HepG2 (cell line): ENCODE data around the gene ZNF217. TPM values are rescaled to one million over a fixed set of nuclear protein-coding genes. Genes with fewer than 3 reads are reported as not detected.

ENCODE experiments used
- KLF11 ChIP-seq: IDR thresholded peaks from 2 replicates; pipeline ENCODE4 v1.6.1; 2016; ENCODE audit warnings: missing compliant biosample characterization
- MIER3 ChIP-seq: IDR thresholded peaks from 2 replicates; pipeline ENCODE4 v1.6.1; 2016; ENCODE audit warnings: missing compliant biosample characterization, borderline replicate concordance
- MIXL1 ChIP-seq: IDR thresholded peaks from 2 replicates; pipeline ENCODE4 v1.6.1; 2016
- PPARG ChIP-seq: conservative IDR thresholded peaks from 2 replicates; pipeline ENCODE4 v1.6.1; 2016; ENCODE audit warnings: missing biosample characterization, missing genetic modification reagents
- RAD21 ChIP-seq: fragments of 450-650 bp; formaldehyde crosslinking; IDR thresholded peaks from 2 replicates; pipeline ENCODE4 v1.5.0; 2020; ENCODE audit warnings: mild to moderate bottlenecking
- SMAD9 ChIP-seq: sonication (generic); formaldehyde crosslinking; IDR thresholded peaks from 2 replicates; pipeline ENCODE4 v1.5.1; 2020; ENCODE audit warnings: mild to moderate bottlenecking, missing genetic modification reagents
- ZNF136 ChIP-seq: sonication (generic); formaldehyde crosslinking; IDR thresholded peaks from 2 replicates; pipeline ENCODE4 v1.8.1; 2022; ENCODE audit warnings: low read depth, mild to moderate bottlenecking, moderate library complexity, missing genetic modification reagents
- ZNF713 ChIP-seq: sonication (generic); formaldehyde crosslinking; IDR thresholded peaks from 2 replicates; pipeline ENCODE4 v1.4.0; 2020; ENCODE audit warnings: mild to moderate bottlenecking, missing genetic modification reagents
- ZNF792 ChIP-seq: IDR thresholded peaks from 2 replicates; pipeline ENCODE4 v1.6.1; 2016
- polyA plus RNA-seq, 8 experiments: library from polyadenylated mRNA; depleted of rRNA in 3 of 8; stranded (reverse) in 7 of 8; unstranded in 1 of 8; fragments of >200 nt; fragmentation: Illumina TruSeq in 4 of 8; extraction: Trizol in 4 of 8; gene quantifications; 2 replicates each; pipeline versions ENCODE4 v1.2.1 to v1.2.3, GENCODE V29; 2011 to 2016; ENCODE audit warnings: low read depth in 4 of 8, missing spikeins in 1 of 8, mixed read lengths in 1 of 8; ENCODE audit not compliant: insufficient read depth in 1 of 8
- total RNA-seq, 5 experiments: library from RNA; depleted of rRNA; stranded (reverse); fragments of >200 nt; fragmentation: Illumina TruSeq; extraction: Trizol; gene quantifications; 2 replicates each; pipeline ENCODE4 v1.2.3, GENCODE V29; 2016; ENCODE audit warnings: low read depth in 1 of 5
- TF ChIP-seq, protein P1 (sequence below), 2 experiments: sonication (generic) in 1 of 2; formaldehyde crosslinking in 1 of 2; IDR thresholded peaks; 2 replicates each; pipeline versions ENCODE4 v1.4.0 to v1.6.1; 2016 to 2020; ENCODE audit warnings: borderline replicate concordance in 1 of 2, low read depth in 1 of 2, mild to moderate bottlenecking in 1 of 2, missing genetic modification reagents in 1 of 2
- TF ChIP-seq, protein P2 (sequence below), 2 experiments: fragments of 450-650 bp in 1 of 2; sonication (generic) in 1 of 2; formaldehyde crosslinking; IDR thresholded peaks; 2 replicates each; pipeline versions ENCODE4 v1.5.0 to v1.8.0; 2020 to 2022; ENCODE audit warnings: mild to moderate bottlenecking in 1 of 2, missing genetic modification reagents in 1 of 2
- TF ChIP-seq, protein P3 (sequence below): sonication (generic); formaldehyde crosslinking; conservative IDR thresholded peaks from 2 replicates; pipeline ENCODE4 v1.4.0; 2020; ENCODE audit warnings: missing genetic modification reagents
- TF ChIP-seq, protein P4 (sequence below), 2 experiments: sonication (generic) in 1 of 2; formaldehyde crosslinking in 1 of 2; IDR thresholded peaks; 2 replicates each; pipeline versions ENCODE4 v1.4.0 to v1.6.1; 2018 to 2020; ENCODE audit warnings: missing genetic modification reagents in 2 of 2, borderline replicate concordance in 1 of 2, low read depth in 1 of 2, mild to moderate bottlenecking in 1 of 2, missing biosample characterization in 1 of 2
- TF ChIP-seq, protein P5 (sequence below): sonication (generic); formaldehyde crosslinking; IDR thresholded peaks from 2 replicates; pipeline ENCODE4 v1.5.1; 2020; ENCODE audit warnings: missing genetic modification reagents, mild to moderate bottlenecking, borderline replicate concordance
- TF ChIP-seq, protein P6 (sequence below): IDR thresholded peaks from 2 replicates; pipeline ENCODE4 v1.4.0; 2020; ENCODE audit warnings: mild to moderate bottlenecking, missing genetic modification reagents

ZNF217 gene
- total and polyA plus RNA-seq, 2 of the 13 experiments (the other 11 are each of a cell fraction or from before 2014, with no cell fraction given) = 22.3 to 29.8 TPM

DNA sequence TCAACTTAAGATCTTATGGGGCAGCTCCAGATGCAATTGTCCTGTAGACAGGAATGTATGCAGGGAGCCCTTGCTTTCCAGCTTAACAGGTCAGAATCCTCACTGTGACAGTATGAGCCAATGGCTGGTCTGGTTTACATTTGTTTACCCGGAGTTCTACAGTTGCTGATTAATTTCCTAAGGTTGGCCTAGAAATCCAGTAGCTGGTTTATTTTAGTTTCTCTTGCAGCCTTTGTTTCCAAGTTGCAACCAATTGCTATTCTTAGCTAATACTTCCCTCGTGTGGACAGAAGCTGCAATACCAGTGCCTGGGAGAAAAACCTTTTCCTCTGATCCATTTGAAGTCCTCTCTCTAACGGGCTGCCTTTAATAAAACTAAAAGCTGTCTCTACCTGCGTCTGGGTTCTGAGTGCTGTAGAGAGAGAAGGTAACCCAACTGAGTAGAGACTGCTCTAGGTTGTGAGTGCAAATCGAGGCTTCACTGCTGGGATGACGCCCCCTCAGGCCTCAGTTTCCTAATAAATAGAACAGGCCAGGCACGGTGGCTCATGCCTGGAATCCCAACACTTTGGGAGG, 45.9 kb downstream of the ZNF217 start (continued):
- TF ChIP-seq PPARG (CRISPR knock-in tag) = peak; percentile 51; the same call in 1 of the 2 replicates
- TF ChIP-seq, protein P1, sequence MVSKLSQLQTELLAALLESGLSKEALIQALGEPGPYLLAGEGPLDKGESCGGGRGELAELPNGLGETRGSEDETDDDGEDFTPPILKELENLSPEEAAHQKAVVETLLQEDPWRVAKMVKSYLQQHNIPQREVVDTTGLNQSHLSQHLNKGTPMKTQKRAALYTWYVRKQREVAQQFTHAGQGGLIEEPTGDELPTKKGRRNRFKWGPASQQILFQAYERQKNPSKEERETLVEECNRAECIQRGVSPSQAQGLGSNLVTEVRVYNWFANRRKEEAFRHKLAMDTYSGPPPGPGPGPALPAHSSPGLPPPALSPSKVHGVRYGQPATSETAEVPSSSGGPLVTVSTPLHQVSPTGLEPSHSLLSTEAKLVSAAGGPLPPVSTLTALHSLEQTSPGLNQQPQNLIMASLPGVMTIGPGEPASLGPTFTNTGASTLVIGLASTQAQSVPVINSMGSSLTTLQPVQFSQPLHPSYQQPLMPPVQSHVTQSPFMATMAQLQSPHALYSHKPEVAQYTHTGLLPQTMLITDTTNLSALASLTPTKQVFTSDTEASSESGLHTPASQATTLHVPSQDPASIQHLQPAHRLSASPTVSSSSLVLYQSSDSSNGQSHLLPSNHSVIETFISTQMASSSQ (IDR thresholded peaks at IDR 0.05; ENCODE audit: low read depth) = no peak
- TF ChIP-seq, protein P1 (CRISPR knock-in tag; IDR thresholded peaks at IDR 0.05; ENCODE audit: borderline replicate concordance) = no peak
- TF ChIP-seq MIER3 (CRISPR knock-in tag) = peak; percentile 58; the same call in 1 of the 2 replicates
- TF ChIP-seq, protein P2, sequence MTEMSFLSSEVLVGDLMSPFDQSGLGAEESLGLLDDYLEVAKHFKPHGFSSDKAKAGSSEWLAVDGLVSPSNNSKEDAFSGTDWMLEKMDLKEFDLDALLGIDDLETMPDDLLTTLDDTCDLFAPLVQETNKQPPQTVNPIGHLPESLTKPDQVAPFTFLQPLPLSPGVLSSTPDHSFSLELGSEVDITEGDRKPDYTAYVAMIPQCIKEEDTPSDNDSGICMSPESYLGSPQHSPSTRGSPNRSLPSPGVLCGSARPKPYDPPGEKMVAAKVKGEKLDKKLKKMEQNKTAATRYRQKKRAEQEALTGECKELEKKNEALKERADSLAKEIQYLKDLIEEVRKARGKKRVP (CRISPR knock-in tag; IDR thresholded peaks at IDR 0.05) = peak in 1 of 2 experiments; percentile 41; a peak in 1 of 4 replicates
- TF ChIP-seq, protein P3, sequence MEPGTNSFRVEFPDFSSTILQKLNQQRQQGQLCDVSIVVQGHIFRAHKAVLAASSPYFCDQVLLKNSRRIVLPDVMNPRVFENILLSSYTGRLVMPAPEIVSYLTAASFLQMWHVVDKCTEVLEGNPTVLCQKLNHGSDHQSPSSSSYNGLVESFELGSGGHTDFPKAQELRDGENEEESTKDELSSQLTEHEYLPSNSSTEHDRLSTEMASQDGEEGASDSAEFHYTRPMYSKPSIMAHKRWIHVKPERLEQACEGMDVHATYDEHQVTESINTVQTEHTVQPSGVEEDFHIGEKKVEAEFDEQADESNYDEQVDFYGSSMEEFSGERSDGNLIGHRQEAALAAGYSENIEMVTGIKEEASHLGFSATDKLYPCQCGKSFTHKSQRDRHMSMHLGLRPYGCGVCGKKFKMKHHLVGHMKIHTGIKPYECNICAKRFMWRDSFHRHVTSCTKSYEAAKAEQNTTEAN (CRISPR knock-in tag) = no peak
- TF ChIP-seq, protein P4, sequence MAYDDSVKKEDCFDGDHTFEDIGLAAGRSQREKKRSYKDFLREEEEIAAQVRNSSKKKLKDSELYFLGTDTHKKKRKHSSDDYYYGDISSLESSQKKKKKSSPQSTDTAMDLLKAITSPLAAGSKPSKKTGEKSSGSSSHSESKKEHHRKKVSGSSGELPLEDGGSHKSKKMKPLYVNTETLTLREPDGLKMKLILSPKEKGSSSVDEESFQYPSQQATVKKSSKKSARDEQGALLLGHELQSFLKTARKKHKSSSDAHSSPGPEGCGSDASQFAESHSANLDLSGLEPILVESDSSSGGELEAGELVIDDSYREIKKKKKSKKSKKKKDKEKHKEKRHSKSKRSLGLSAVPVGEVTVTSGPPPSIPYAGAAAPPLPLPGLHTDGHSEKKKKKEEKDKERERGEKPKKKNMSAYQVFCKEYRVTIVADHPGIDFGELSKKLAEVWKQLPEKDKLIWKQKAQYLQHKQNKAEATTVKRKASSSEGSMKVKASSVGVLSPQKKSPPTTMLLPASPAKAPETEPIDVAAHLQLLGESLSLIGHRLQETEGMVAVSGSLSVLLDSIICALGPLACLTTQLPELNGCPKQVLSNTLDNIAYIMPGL (CRISPR knock-in tag; IDR thresholded peaks at IDR 0.05; ENCODE audit: borderline replicate concordance in 1 of 2, low read depth in 1 of 2) = peak in 1 of 2 experiments; percentile 74; a peak in 1 of 4 replicates
- TF ChIP-seq RAD21 (CRISPR knock-in tag) = peak; percentile 98
- TF ChIP-seq SMAD9 (CRISPR knock-in tag) = no peak
- TF ChIP-seq, protein P5, sequence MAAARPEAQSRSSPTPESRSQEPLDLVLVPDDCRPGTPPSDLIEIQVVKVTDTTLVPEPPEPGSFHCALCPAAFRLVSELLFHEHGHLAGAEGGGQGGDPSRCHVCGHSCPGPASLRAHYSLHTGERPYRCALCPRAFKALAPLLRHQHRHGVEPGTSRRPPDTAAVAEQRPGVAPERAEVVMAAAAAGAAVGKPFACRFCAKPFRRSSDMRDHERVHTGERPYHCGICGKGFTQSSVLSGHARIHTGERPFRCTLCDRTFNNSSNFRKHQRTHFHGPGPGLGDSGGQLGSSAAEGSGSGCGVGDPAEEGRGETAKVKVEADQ (CRISPR knock-in tag) = peak; percentile 62; the same call in 1 of the 2 replicates
- peak; percentile 50; the same call in 1 of the 2 replicates for TF ChIP-seq ZNF792 (CRISPR knock-in tag)
- TF ChIP-seq, protein P6, sequence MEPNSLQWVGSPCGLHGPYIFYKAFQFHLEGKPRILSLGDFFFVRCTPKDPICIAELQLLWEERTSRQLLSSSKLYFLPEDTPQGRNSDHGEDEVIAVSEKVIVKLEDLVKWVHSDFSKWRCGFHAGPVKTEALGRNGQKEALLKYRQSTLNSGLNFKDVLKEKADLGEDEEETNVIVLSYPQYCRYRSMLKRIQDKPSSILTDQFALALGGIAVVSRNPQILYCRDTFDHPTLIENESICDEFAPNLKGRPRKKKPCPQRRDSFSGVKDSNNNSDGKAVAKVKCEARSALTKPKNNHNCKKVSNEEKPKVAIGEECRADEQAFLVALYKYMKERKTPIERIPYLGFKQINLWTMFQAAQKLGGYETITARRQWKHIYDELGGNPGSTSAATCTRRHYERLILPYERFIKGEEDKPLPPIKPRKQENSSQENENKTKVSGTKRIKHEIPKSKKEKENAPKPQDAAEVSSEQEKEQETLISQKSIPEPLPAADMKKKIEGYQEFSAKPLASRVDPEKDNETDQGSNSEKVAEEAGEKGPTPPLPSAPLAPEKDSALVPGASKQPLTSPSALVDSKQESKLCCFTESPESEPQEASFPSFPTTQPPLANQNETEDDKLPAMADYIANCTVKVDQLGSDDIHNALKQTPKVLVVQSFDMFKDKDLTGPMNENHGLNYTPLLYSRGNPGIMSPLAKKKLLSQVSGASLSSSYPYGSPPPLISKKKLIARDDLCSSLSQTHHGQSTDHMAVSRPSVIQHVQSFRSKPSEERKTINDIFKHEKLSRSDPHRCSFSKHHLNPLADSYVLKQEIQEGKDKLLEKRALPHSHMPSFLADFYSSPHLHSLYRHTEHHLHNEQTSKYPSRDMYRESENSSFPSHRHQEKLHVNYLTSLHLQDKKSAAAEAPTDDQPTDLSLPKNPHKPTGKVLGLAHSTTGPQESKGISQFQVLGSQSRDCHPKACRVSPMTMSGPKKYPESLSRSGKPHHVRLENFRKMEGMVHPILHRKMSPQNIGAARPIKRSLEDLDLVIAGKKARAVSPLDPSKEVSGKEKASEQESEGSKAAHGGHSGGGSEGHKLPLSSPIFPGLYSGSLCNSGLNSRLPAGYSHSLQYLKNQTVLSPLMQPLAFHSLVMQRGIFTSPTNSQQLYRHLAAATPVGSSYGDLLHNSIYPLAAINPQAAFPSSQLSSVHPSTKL (CRISPR knock-in tag) = peak; percentile 58
- TF ChIP-seq MIXL1 = peak; percentile 74
- TF ChIP-seq KLF11 (CRISPR knock-in tag) = 0 out of 2 replicates have a peak, but pooled peaks have one; percentile 85
- TF ChIP-seq ZNF713 (CRISPR knock-in tag) = 0 out of 2 replicates have a peak, but pooled peaks have one; percentile 41
- TF ChIP-seq ZNF136 (CRISPR knock-in tag) = 0 out of 2 replicates have a peak, but pooled peaks have one; percentile 47
